NB4 (cell line): ENCODE data around the gene MED13L.

Source experiments
- MYC ChIP-seq: IDR thresholded peaks from 2 replicates; pipeline ENCODE4 v1.6.1; 2011; ENCODE audit warnings: low read depth, low read length
- POLR2A ChIP-seq: IDR thresholded peaks from 2 replicates; pipeline ENCODE4 v1.6.1; 2011; ENCODE audit warnings: mild to moderate bottlenecking; ENCODE audit not compliant: insufficient read length; ENCODE audit errors: extremely low read depth
- TF ChIP-seq, protein P1 (sequence below): IDR thresholded peaks from one replicate; pipeline ENCODE4 v1.5.1; 2012; ENCODE audit warnings: low read depth, low read length

DNA sequence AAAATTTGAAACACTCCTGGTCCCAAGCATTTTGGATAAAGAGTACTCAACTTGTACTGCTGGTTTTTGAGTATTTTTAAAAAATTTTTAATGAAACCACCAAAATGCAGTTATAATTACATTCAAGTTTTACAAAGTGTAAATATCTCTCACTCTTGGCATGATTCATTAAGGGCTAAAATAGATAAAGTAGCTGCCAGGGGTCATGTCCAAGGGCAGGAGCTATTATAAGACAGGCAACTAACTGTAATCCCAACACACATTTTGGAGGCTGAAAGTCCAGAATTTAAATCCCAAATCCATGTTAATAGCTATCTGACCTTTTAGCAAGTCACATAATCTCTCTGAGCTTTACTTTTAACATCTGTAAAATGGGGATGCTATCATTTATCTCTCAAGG, 207.6 kb downstream of the MED13L start:
- TF ChIP-seq, protein P1, sequence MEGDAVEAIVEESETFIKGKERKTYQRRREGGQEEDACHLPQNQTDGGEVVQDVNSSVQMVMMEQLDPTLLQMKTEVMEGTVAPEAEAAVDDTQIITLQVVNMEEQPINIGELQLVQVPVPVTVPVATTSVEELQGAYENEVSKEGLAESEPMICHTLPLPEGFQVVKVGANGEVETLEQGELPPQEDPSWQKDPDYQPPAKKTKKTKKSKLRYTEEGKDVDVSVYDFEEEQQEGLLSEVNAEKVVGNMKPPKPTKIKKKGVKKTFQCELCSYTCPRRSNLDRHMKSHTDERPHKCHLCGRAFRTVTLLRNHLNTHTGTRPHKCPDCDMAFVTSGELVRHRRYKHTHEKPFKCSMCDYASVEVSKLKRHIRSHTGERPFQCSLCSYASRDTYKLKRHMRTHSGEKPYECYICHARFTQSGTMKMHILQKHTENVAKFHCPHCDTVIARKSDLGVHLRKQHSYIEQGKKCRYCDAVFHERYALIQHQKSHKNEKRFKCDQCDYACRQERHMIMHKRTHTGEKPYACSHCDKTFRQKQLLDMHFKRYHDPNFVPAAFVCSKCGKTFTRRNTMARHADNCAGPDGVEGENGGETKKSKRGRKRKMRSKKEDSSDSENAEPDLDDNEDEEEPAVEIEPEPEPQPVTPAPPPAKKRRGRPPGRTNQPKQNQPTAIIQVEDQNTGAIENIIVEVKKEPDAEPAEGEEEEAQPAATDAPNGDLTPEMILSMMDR = no peak
- TF ChIP-seq MYC = no peak
- no peak for TF ChIP-seq POLR2A
